DMS 273 (cell line): ENCODE results near the gene MAS1.
"Not testable (repeated sequence)": the region's sequence is repeated elsewhere in the genome, so short reads cannot be mapped to it uniquely, and the experiment has no call there.

Experiments used
- DNase-seq: peaks from one replicate; lab custom pipeline; 2025; ENCODE audit not compliant: unreplicated experiment; lab: John Stamatoyannopoulos, UW

Gene MAS1

GRCh38 chr6:159915397-159915796, 24.6 kb downstream of the MAS1 start:
- no peak for DNase-seq

GRCh38 chr6:159916237-159916636, 25.4 kb downstream of the MAS1 start:
- no peak for DNase-seq

GRCh38 chr6:159916752-159917151, 26.0 kb downstream of the MAS1 start:
- DNase-seq: no peak

- DNase-seq: no peak
Observed at GRCh38 chr6:159919011-159919511, 28.3 kb downstream of the MAS1 start.

- no peak for DNase-seq
Observed at GRCh38 chr6:159919800-159920199, 29.0 kb downstream of the MAS1 start.

- not testable (repeated sequence) for DNase-seq
Observed at GRCh38 chr6:159924150-159924549, 33.4 kb downstream of the MAS1 start.

- DNase-seq: no peak
Observed at GRCh38 chr6:159926542-159927203, 35.9 kb downstream of the MAS1 start.

- DNase-seq: peak; percentile 72
Observed at GRCh38 chr6:159929819-159930218, 39.0 kb downstream of the MAS1 start.

GRCh38 chr6:159931112-159931511, 40.3 kb downstream of the MAS1 start:
- no peak for DNase-seq

GRCh38 chr6:159931846-159932245, 41.1 kb downstream of the MAS1 start:
- peak; percentile 10 for DNase-seq

- DNase-seq: peak; percentile 73
Observed at GRCh38 chr6:159933077-159933476, 42.3 kb downstream of the MAS1 start.

- DNase-seq: no peak
Observed at GRCh38 chr6:159934181-159934580, 43.4 kb downstream of the MAS1 start.

- no peak for DNase-seq
Observed at GRCh38 chr6:159935065-159935464, 44.3 kb downstream of the MAS1 start.

- no peak for DNase-seq
Observed at GRCh38 chr6:159935633-159936032, 44.8 kb downstream of the MAS1 start.

- no peak for DNase-seq
Observed at GRCh38 chr6:159939591-159940016, 48.8 kb downstream of the MAS1 start.
